ENCODE results near the gene POMT1. TPM values are rescaled to one million over a fixed set of nuclear protein-coding genes. Genes with fewer than 3 reads are reported as not detected.
A peak's percentile ranks its signal among the peaks of the same experiment; 100 is the strongest.

Gene POMT1
- total RNA-seq, 1 experiment from 2014 or later: 15.8 TPM

DNA sequence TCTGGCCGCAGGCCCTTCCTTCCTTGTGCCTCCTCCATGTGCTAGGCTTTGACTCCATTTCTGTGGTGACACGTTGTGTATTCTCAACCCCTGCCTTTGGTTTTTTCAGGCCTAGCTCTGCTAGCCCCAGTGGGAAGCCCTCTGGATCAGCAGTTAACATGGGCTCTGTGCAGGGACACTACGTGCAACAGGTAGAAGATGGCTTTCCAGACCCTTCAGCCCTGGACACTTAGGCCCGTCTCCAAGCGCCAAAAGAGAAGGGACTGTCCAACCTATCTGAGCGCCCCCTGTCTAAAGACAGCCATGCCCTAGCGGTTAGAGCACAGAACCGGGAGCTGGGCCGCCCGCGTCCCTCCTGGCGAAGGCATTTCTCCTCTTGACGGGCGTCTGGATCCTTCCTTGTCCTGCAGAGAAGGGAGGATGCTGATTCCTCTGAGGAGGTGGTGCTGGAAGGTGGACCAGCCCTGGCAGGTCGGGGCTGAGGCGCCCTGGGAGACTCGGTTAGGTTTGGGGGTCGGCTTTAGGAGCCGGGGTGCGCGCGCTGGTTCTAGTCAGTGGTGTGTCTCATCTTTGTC lies 8.3 kb upstream of the POMT1 start:
- H3K9me3 Mint-ChIP-seq (ENCODE audit: low read depth, unreplicated experiment): no peaks in the 10 kb centered on the region
- TF ChIP-seq, protein P1, sequence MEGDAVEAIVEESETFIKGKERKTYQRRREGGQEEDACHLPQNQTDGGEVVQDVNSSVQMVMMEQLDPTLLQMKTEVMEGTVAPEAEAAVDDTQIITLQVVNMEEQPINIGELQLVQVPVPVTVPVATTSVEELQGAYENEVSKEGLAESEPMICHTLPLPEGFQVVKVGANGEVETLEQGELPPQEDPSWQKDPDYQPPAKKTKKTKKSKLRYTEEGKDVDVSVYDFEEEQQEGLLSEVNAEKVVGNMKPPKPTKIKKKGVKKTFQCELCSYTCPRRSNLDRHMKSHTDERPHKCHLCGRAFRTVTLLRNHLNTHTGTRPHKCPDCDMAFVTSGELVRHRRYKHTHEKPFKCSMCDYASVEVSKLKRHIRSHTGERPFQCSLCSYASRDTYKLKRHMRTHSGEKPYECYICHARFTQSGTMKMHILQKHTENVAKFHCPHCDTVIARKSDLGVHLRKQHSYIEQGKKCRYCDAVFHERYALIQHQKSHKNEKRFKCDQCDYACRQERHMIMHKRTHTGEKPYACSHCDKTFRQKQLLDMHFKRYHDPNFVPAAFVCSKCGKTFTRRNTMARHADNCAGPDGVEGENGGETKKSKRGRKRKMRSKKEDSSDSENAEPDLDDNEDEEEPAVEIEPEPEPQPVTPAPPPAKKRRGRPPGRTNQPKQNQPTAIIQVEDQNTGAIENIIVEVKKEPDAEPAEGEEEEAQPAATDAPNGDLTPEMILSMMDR (IDR thresholded peaks at IDR 0.05; ENCODE audit: unreplicated experiment): no peak
- no peak overlapping the region for H3K27ac Mint-ChIP-seq (ENCODE audit: unreplicated experiment)
- H3K4me1 Mint-ChIP-seq (ENCODE audit: low read depth, unreplicated experiment): no peaks in the 10 kb centered on the region
- BruUV-seq (replicated peaks): no TSS peak
- intact Hi-C loops (cut with micrococcal nuclease; ENCODE audit: unreplicated experiment): no loop called here
- peaks cover 57% of the 10 kb centered on the region for H3K36me3 Mint-ChIP-seq (ENCODE audit: insufficient read depth, unreplicated experiment)
- no peaks in the 10 kb centered on the region for H3K27me3 Mint-ChIP-seq (ENCODE audit: unreplicated experiment)
- H3K4me3 Mint-ChIP-seq (ENCODE audit: low read depth, unreplicated experiment): no peak overlapping the region
- CTCF ChIA-PET: no interaction called here
- no peak for DNase-seq

DNA sequence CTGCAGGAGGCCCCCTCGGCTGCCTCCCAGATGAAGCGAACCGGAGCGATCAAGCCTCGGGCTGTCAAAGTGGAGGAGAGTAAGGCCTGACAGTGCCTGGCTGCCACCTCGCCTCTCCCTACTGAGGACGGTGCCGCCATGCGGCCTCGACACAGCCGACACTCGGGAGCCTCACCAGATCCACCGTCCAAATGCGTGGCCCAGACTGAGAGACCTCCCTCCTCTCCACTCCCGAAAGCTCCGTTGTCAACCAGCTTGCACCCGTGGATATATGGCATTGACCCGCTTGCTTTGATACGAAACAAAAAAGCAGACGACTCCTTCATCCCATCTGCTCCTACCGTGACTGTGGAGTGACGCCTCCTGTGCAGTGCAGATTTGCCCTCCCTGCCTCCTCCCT lies 6.9 kb upstream of the POMT1 start:
- CTCF ChIA-PET: no interaction called here
- no peaks in the 10 kb centered on the region for H3K9me3 Mint-ChIP-seq (ENCODE audit: low read depth, unreplicated experiment)
- peaks cover 52% of the 10 kb centered on the region for H3K36me3 Mint-ChIP-seq (ENCODE audit: insufficient read depth, unreplicated experiment)
- TSS peak; percentile 11 for BruUV-seq (replicated peaks)
- no peak overlapping the region for H3K4me3 Mint-ChIP-seq (ENCODE audit: low read depth, unreplicated experiment)
- no peaks in the 10 kb centered on the region for H3K4me1 Mint-ChIP-seq (ENCODE audit: low read depth, unreplicated experiment)
- no peak overlapping the region for H3K27ac Mint-ChIP-seq (ENCODE audit: unreplicated experiment)
- intact Hi-C loops (cut with micrococcal nuclease; ENCODE audit: unreplicated experiment): no loop called here
- TF ChIP-seq, protein P1 (IDR thresholded peaks at IDR 0.05; ENCODE audit: unreplicated experiment): no peak
- no peaks in the 10 kb centered on the region for H3K27me3 Mint-ChIP-seq (ENCODE audit: unreplicated experiment)
- DNase-seq: no peak

DNA sequence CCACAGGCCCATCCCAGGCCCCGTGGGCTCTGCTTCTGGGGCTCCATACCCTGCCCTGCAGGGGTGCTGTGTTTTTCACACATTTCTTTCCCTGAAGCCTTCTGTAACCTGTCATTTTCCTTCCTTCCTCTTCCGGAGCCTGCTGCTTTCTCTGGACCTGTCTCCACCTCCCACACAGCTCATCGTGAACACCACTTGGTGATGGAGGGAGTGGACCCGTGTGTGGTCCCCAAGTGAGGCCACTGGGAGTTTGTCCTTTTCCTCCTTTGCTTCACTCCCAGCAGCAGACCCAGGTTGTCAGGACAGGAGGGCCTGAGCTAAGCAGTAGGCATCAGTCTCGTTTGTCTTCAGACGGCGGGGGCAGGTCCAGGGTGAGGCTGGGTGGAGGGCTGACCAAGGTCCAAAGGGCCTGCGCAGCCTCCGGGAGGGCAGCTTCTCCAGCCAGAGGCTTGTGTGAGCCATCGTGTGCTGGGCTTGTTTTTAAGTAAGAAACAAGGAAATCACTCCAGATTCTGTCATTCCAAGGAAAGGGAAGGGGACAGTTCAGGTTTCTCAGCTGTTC lies 5.8 kb upstream of the POMT1 start:
- intact Hi-C loops (cut with micrococcal nuclease; ENCODE audit: unreplicated experiment): no loop called here
- Mint-ChIP-seq H3K4me1 (ENCODE audit: low read depth, unreplicated experiment) (no peaks in the 10 kb centered on the region), H3K27ac (ENCODE audit: unreplicated experiment) (no peak overlapping the region), H3K27me3 (ENCODE audit: unreplicated experiment) (no peaks in the 10 kb centered on the region), H3K36me3 (ENCODE audit: insufficient read depth, unreplicated experiment) (peaks cover 41% of the 10 kb centered on the region), H3K4me3 (ENCODE audit: low read depth, unreplicated experiment) (no peak overlapping the region), H3K9me3 (ENCODE audit: low read depth, unreplicated experiment) (no peaks in the 10 kb centered on the region)
- CTCF ChIA-PET: no interaction called here
- TF ChIP-seq, protein P1 (IDR thresholded peaks at IDR 0.05; ENCODE audit: unreplicated experiment): no peak
- DNase-seq: no peak
- BruUV-seq (replicated peaks): no TSS peak

DNA sequence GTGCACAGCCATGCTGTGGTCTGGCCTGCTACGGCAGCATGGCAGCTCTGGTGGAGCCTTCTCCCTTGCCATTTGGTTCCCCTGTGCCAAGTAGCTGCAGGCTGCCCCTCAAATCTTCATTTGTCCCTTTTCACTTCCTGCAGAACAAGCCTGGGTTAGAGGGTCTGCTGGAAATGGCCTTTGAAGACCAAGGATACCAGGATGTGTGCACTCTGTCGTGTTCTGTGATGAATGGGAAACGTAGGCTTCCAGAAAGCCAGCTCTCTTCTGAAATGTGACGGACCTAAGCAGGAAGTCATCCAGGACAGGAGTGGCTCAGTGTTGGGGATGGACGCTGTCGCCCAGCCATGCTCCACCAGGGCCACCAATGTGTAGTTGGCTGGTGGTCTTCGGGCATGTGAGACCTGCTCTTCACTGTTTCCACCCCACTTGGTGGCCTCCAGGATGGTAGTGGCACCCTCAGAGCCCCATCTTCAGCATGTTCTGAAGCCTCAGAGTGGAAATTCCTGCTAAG lies 3.4 kb upstream of the POMT1 start:
- H3K27ac Mint-ChIP-seq (ENCODE audit: unreplicated experiment): no peak overlapping the region
- DNase-seq: no peak
- H3K27me3 Mint-ChIP-seq (ENCODE audit: unreplicated experiment): no peaks in the 10 kb centered on the region
- TF ChIP-seq, protein P1 (IDR thresholded peaks at IDR 0.05; ENCODE audit: unreplicated experiment): no peak
- H3K4me1 Mint-ChIP-seq (ENCODE audit: low read depth, unreplicated experiment): peaks cover 14% of the 10 kb centered on the region
- BruUV-seq (replicated peaks): no TSS peak
- H3K4me3 Mint-ChIP-seq (ENCODE audit: low read depth, unreplicated experiment): no peak overlapping the region
- CTCF ChIA-PET: no interaction called here
- no peaks in the 10 kb centered on the region for H3K9me3 Mint-ChIP-seq (ENCODE audit: low read depth, unreplicated experiment)
- intact Hi-C loops (cut with micrococcal nuclease; ENCODE audit: unreplicated experiment): no loop called here
- H3K36me3 Mint-ChIP-seq (ENCODE audit: insufficient read depth, unreplicated experiment): peaks cover 49% of the 10 kb centered on the region
